Stimulated activated CD8-positive, alpha-beta memory T cell treated with anti-CD3 and anti-CD28 coated beads, Interleukin-12 subunit alpha, Interleukin-12 subunit beta, amount 100 ng/mL, for 4 hours (primary cell): Measurements from ENCODE around the gene CPTP.

Experiments
- DNase-seq: peaks from one replicate; pipeline ENCODE4 v3.0.0-alpha.2; 2020; ENCODE audit warnings: low read depth

The CPTP gene

DNA sequence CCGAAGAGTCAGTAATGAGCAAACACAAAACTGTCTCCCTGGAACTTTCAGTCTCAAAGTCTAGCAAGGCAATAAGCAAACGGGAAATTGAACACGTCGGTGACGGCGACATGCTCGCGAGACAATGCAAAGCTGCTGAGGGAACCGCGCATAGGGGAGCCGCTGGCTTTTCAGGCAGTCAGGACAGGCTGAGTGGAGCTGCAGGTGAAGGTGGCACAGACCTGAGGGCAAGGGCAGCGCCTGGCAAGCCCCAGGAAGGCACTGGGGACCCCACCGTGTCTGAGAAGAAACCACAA lies 5.0 kb upstream of the CPTP start:
- no peak for DNase-seq

DNA sequence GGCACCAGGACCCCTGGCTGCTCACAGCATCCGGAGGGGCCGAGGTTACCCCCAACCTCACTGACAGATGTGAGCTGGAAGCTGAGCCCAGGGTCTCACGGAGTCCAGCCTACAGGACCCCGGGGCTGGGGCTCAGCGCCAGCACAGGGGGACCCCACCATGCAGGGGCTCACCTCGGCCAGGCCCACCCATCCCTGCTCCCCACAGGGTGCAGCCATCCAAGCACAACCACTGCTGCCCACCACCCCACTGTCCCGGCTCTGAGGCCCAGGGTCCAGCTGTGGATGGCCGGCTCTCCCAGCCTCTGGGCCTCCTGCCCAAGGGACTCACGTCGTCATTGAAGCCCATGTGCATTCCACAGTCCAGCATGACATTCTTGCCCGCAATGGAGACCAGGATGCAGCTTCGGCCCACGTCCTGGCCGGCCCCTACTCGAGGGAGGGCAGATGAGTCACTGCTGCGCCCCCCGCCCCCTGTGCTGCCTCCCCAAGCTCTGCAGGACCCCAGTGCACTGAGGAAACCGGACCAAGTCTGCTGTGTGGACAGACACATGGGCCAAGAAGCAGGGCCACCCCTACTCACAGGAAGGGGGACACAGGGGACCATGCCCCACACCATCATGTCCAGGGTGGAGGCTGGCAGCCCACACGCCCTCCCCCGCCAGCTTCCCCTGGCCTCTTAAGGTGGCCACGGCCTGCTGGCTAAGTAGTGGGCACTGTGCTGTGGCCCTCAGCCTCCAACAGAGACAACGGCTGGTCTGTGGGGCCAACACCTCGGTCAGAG lies 3.7 kb upstream of the CPTP start:
- no peak for DNase-seq

DNA sequence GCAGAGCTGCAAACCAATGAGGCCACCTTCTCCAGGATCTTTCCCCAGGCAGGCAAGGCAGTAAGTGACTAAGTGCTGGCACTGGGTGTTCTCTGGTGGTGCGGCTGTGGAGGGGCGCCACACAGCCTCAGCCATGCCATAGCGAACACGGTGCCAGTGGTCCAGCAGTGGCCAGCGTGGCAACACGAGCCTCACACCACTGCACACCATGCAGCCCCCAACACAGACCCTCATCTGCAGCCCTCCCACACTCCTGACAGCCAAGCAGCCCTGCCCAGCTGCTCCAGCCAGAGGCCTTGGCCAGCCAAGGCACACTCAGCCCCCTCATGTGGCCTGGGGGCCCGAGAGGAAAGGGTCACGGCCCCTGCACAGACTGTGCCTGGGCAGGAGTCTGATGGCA lies 3.1 kb upstream of the CPTP start:
- no peak for DNase-seq

DNA sequence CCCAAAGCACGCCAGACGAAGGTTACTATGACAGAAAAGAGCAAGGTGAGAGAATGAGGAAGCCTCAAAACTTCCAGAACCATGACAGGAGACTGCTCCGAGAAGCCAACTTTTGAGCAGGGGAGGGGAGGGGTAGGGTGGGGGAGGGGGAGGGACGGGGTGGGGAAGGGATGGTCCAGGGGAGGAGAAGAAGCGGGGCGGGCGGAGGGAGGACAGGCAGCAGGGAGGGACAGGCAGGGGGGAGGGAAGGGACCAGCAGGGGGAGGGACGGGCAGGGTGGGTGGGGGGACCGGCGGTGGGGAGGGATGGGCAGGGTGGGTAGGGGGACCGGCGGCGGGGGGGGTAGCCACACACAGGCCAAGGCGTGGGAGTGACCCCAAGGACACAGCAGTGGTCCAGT lies 2.2 kb upstream of the CPTP start:
- no peak for DNase-seq

DNA sequence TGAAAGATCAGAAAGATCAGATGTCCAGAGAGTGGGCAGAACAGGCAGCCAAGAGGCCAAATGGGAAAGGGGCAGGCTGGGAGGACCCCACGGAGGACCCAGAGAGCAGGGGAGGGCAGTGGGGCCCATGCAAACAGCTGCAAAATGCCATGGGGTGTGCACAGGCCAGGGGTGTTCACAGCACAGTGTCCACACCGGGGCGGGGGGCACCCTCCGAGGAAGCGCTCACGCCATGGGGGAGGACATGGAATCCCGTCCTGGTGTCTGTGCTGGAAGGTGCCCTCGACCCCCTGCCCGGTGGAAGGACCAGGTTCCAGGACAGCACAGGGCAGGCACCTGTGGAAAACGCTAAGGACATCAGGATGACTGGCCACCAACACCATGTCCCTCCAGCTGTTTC lies 1.6 kb upstream of the CPTP start:
- no peak for DNase-seq

DNA sequence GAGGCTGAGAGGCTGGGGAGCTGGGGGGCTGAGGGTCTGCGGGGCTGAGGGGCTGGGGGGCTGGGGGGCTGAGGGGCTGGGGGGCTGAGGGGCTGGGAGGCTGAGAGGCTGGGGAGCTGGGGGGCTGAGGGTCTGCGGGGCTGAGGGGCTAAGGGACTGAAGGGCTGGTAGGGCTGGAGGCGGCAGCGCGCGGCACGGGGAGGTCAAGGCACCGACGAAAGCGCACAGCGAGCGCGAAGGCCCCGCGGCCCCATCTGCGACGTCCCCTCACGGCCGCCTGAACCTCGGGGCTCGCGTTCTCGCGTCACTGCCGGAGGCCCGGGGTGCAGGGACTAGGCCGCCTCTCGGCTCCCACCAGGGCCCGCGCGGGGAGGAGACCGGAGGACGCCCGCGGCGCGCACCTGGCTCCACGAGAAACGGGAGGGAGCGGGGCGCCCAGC lies 498 bp upstream of the CPTP start:
- DNase-seq, result no peak

DNA sequence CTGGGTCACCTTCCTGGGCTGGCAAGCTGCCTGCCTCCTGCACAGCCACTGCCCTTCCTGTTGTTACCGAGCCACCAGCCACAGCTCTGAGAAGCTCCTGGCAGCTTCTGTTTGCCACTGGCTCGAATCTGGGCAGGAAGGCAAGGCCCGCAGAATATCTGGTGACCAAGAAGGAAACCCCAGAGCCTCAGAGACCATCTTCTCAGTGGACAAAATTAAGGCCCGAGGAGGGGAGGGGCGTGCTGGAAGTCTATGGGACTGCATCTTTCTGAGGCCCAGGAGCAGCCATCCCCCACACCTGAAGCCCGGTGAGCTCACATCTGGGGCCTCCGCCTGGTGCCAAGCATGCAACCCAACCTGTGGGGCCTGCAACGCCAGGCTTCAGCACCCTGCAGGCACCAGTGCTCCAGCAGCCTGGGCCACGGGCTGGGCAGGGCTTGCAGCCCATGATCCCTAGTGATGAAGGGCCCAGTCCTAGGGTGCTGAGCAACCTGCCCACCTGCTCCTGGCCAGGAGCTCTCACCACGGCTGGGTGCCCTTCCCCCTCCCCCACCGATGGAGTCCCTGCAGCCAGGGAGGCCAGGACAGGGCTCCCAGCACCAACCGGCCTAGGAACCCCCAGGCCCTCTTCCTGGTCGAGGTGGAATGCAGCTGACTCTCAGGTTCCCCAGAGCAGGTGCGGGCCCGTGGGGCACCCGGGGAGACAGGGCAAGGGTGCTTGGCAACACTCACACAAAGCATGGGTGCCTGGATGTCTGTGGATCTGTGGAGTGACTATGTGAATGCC lies 879 bp downstream of the CPTP start:
- DNase-seq, result no peak

DNA sequence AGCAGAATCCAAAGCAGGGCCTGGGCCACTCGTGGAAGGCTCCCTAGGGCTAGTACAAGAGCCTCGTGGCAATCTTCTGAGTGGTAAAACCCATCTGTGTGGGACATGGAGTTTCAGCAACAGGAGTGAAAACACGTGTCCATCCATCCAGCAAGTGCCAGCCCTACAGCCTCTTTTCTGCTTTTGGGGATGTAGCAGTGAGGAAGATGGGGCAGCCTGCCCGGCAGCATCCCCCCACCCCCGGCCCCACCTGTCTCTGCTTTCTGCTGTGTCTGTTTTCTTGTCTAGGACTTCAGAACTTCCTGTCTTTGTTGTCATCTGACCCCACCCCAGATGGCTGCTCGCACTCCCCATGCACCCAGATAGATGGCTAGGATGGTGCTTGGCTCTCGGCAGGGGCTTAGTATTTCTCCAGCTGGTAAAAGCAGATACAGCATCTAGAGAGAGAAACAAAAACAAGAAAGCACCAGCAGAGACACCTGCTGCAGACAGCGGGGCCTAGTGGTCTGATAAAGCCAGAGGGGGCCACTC lies 1.5 kb downstream of the CPTP start:
- DNase-seq, result no peak

DNA sequence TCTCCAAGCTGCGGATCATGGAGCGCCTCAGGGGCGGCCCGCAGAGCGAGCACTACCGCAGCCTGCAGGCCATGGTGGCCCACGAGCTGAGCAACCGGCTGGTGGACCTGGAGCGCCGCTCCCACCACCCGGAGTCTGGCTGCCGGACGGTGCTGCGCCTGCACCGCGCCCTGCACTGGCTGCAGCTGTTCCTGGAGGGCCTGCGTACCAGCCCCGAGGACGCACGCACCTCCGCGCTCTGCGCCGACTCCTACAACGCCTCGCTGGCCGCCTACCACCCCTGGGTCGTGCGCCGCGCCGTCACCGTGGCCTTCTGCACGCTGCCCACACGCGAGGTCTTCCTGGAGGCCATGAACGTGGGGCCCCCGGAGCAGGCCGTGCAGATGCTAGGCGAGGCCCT lies 2.7 kb downstream of the CPTP start:
- no peak for DNase-seq

DNA sequence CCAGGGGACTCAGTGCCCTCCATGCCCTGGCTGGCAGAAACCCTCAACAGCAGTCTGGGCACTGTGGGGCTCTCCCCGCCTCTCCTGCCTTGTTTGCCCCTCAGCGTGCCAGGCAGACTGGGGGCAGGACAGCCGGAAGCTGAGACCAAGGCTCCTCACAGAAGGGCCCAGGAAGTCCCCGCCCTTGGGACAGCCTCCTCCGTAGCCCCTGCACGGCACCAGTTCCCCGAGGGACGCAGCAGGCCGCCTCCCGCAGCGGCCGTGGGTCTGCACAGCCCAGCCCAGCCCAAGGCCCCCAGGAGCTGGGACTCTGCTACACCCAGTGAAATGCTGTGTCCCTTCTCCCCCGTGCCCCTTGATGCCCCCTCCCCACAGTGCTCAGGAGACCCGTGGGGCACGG lies 3.7 kb downstream of the CPTP start:
- DNase-seq, result no peak

DNA sequence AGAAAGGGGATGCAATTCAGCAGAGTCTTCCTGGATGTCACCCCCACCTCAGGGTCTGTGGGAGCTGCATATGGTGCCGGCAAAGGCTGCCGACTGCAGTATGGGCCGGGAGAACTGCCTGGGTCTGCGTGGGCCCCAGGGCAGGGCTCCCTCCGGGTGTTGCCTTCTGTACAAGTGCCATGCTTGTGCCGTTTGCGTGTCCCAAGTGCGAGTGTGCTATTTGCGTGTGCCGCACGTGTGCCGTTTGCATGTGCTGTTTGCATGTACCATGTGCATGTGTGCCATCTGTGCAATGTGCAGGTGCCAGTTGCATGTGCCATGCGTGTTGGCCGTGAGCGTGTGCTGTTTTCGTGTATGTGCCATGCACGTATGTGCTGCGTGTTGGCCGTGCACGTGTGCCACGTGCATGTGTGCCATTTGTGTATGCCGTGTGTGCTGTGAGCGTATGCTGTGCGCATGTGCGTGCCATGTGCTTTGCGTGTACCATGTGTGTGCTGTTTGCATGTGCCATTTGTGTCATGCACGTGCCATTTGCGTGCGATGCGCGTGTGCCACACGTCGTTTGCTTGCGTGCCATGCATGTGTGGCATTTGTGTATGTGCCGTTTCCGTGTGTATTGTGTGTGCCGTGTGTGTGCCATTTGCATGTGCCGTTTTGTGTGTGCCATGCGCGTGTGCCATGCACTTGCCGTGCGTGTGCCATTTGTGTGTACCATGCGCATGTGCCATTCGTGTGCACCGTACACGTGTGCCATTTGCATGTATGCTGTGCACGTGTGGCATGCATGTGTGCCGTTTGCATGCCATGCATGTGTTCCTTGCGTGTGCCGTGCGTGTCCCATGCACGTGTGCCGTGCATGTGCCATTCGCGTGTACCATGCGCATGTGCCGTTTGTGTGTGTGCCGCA lies 5.0 kb downstream of the CPTP start:
- no peak for DNase-seq

DNA sequence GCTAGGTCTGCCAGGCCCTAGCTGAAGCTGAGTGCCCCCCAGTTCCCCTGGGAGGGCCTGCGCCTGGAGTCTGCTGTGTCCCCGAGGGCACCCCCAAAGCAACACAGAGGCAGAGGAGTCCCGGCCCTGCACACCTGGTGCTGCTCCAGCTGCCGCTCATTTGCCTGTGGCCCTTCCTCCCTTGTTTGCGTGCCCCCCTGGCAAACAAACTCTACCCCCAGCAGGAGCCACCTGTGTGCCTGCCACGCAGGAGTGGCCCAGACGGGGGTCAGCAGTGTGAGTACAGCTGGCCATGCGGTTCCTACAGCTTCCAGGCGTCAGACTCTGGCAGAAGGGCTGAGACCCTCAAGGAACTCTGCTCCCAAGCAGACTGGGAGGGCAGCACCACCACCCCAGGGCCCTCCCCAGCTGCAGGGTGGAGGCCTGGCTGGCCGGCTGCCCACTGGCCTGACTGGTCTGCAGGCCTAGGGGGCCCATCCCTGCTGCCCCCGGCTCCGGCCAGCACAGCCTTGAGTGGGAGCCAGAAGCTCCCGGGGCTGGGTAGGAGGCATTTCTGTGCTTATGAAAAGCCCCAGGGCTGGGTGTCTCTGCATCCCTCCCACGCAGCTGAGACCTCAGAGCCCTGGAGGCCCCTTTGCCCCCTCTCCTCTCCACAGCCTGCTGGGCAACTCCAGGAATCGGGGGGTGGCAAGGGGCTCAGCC lies 5.9 kb downstream of the CPTP start:
- no peak for DNase-seq

DNA sequence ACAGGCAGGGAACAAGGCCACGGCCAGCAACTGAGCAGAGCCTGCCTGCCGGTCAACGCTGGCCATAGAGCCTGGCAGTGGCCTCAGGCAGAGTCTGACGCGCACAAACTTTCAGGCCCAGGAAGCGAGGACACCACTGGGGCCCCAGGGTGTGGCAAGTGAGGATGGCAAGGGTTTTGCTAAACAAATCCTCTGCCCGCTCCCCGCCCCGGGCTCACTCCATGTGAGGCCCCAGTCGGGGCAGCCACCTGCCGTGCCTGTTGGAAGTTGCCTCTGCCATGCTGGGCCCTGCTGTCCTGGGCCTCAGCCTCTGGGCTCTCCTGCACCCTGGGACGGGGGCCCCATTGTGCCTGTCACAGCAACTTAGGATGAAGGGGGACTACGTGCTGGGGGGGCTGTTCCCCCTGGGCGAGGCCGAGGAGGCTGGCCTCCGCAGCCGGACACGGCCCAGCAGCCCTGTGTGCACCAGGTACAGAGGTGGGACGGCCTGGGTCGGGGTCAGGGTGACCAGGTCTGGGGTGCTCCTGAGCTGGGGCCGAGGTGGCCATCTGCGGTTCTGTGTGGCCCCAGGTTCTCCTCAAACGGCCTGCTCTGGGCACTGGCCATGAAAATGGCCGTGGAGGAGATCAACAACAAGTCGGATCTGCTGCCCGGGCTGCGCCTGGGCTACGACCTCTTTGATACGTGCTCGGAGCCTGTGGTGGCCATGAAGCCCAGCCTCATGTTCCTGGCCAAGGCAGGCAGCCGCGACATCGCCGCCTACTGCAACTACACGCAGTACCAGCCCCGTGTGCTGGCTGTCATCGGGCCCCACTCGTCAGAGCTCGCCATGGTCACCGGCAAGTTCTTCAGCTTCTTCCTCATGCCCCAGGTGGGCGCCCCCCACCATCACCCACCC lies 6.7 kb downstream of the CPTP start, which contains the start of gene TAS1R3:
Gene TAS1R3 (plus strand): TSS at position 213 of the 898 bp plus-strand sequence. CDS start 66 bp downstream, at position 279.
- DNase-seq, result no peak

DNA sequence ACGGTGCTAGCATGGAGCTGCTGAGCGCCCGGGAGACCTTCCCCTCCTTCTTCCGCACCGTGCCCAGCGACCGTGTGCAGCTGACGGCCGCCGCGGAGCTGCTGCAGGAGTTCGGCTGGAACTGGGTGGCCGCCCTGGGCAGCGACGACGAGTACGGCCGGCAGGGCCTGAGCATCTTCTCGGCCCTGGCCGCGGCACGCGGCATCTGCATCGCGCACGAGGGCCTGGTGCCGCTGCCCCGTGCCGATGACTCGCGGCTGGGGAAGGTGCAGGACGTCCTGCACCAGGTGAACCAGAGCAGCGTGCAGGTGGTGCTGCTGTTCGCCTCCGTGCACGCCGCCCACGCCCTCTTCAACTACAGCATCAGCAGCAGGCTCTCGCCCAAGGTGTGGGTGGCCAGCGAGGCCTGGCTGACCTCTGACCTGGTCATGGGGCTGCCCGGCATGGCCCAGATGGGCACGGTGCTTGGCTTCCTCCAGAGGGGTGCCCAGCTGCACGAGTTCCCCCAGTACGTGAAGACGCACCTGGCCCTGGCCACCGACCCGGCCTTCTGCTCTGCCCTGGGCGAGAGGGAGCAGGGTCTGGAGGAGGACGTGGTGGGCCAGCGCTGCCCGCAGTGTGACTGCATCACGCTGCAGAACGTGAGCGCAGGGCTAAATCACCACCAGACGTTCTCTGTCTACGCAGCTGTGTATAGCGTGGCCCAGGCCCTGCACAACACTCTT lies 7.6 kb downstream of the CPTP start:
- DNase-seq, result no peak

DNA sequence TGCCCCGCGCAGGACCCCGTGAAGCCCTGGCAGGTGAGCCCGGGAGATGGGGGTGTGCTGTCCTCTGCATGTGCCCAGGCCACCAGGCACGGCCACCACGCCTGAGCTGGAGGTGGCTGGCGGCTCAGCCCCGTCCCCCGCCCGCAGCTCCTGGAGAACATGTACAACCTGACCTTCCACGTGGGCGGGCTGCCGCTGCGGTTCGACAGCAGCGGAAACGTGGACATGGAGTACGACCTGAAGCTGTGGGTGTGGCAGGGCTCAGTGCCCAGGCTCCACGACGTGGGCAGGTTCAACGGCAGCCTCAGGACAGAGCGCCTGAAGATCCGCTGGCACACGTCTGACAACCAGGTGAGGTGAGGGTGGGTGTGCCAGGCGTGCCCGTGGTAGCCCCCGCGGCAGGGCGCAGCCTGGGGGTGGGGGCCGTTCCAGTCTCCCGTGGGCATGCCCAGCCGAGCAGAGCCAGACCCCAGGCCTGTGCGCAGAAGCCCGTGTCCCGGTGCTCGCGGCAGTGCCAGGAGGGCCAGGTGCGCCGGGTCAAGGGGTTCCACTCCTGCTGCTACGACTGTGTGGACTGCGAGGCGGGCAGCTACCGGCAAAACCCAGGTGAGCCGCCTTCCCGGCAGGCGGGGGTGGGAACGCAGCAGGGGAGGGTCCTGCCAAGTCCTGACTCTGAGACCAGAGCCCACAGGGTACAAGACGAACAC lies 8.3 kb downstream of the CPTP start:
- no peak for DNase-seq

DNA sequence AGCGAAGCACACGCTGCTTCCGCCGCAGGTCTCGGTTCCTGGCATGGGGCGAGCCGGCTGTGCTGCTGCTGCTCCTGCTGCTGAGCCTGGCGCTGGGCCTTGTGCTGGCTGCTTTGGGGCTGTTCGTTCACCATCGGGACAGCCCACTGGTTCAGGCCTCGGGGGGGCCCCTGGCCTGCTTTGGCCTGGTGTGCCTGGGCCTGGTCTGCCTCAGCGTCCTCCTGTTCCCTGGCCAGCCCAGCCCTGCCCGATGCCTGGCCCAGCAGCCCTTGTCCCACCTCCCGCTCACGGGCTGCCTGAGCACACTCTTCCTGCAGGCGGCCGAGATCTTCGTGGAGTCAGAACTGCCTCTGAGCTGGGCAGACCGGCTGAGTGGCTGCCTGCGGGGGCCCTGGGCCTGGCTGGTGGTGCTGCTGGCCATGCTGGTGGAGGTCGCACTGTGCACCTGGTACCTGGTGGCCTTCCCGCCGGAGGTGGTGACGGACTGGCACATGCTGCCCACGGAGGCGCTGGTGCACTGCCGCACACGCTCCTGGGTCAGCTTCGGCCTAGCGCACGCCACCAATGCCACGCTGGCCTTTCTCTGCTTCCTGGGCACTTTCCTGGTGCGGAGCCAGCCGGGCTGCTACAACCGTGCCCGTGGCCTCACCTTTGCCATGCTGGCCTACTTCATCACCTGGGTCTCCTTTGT lies 9.1 kb downstream of the CPTP start:
- no peak for DNase-seq

DNA sequence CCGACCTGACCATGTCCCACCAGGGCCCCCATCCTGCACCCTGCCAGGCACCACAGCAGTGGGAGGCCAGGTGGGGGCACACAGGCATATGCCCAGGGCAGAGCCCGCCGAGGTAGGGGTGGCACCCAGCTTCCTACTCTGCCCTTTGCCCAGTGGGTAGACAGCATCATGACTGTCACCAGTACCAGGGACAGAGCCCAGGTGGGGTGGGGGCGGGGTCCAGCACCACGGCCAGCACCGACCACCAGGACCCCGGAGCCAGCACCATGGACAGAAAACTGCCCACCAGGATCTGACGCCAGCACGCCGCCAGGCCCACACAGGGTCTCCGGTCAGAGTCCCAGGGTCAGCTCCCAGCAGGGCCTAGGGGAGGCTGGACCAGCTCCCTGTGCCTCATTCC lies 10.2 kb downstream of the CPTP start:
- no peak for DNase-seq

DNA sequence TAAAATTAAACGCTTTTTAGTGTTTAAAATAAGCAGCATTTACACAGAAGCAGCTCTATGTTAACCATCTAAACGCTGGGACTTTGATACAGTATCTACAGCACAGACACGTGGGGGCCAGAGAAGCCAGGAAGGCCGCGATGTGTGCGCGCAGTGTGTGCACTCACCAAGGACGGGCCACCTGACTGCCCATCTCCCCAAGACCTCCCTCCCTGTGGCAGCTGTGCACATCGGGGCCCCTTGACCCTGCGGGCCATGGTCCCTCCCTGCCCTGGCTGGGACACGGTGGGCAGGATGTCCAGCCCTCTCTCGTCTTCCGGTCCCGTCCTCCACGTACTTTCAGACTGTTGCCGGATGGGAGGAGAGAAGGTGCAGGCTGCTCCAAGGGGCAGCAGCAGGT lies 10.7 kb downstream of the CPTP start:
- no peak for DNase-seq

DNA sequence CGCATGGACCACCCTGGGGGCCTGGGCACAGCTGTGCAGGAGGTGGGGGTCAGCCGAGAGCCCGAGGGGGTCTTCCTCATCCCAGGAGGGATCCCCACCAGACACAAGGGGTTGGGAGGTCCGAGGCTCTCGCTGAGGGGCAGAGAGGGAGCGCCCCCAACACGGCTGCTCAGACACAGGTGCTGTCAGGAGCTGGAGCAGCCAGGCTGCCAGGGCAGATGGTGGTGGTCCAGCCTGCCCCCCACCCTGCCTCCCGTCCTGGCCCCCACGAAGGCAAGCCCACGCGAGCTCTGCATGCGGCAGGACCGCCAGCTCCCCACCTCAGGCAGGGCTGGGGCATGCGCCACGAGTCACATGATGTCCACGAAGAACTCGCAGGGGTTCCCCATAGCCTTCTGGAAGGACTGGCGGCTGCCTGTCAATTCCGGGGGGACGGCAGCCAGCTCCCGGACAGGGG lies 11.2 kb downstream of the CPTP start:
- no peak for DNase-seq
